Breast epithelium (tissue), 3 donors: ENCODE data around the gene FAM170B.

ENCODE experiments used
- CTCF ChIP-seq, 3 donors: fragments of 450-650 bp; IDR thresholded peaks; one replicate each; pipeline ENCODE4 v1.5.1; 2016 to 2017; ENCODE audit warnings: antibody characterized with exemption in 3 of 3, mild to moderate bottlenecking in 3 of 3, moderate library complexity in 3 of 3
- POLR2AphosphoS5 ChIP-seq, 3 donors: sonication (generic); formaldehyde crosslinking; IDR thresholded peaks; one replicate each; pipeline ENCODE4 v1.6.1; 2017; ENCODE audit warnings: antibody characterized with exemption in 3 of 3

GRCh38 chr10:49172061-49172776 is 38.4 kb upstream of the FAM170B start:
- no peak for TF ChIP-seq CTCF (IDR thresholded peaks at IDR 0.05)
- no peak for TF ChIP-seq POLR2AphosphoS5 (IDR thresholded peaks at IDR 0.05)
